UCSD-AML1 (cell line): ENCODE measurements around the gene SASH1.

Source experiments
- DNase-seq: peaks from one replicate; lab custom pipeline; 2025; ENCODE audit not compliant: unreplicated experiment; lab: John Stamatoyannopoulos, UW

The SASH1 gene

DNA sequence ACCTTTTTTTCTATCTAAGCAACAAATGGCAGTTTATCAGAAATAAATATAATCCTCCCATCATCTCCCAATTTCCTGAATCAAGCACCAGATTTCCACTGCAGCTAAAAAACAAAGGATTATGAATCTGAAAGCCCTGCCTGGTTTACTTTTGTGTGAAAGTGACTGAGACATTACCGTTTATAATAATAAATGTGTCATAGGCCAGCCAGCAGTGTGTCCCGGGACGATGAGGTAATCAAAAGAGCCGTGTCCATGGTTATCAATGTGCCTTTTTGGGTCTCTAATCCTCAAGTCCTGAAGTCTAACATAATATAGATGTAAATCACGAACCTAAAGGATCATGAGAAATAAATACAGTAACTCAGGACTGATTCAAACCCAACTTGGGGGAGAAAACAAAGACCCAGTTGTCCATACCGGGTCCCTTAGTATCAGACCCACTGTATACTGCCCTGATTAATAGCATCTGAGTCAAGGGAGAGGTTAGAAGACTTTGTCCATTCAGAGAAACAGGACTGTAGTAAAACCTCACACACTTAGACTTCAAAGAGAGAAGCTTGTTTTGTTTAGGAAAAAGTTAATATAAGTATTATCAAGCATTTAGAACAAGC is 149.1 kb downstream of the SASH1 start:
- DNase-seq: no peak

DNA sequence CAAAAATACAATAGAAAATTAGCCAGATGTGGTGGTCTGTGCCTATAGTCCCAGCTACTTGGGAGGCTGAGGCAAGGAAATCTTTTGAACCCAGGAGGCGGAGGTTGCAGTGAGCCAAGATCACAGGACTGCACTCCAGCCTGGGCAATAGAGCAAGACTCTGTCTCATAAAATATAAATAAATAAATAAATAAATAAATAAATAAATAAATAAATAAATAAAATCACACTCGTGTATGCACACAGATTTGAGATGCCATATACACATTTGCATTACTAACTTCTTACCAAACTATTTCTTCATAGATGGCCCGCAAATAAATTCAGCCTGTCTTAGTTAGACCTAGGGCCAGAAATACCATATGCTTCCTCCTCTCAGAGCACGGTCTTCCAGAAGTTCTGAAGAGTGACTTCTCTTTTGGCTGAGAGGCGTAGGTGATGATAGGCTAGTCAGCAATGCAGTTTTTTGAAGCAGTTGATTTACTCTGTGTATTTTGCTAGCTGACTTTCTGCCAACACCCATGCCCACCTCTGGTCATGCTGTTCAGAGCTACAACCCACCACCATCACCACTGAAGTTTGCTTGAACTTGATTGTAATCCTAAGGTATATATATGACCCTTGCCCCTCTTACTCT is 150.1 kb downstream of the SASH1 start:
- DNase-seq: no peak

DNA sequence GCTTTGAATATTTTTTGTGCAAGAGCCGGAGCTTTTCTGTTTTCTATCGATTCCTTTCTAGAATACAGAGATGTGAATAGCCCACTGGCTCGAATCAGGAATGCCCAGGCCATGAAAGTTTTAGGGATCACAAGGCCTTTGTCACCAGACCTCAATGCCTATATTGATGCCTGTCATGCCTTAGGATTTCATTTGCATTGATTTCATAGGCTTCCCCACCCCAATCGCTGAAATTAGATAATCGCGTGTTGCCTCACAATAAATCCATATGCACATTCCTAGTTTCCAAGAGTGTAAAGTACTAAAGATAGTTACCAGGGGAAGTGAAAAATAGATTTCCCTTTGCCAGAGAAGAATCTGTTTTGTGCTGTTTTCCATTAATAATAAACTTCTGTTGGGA is 150.8 kb downstream of the SASH1 start:
- DNase-seq: no peak

DNA sequence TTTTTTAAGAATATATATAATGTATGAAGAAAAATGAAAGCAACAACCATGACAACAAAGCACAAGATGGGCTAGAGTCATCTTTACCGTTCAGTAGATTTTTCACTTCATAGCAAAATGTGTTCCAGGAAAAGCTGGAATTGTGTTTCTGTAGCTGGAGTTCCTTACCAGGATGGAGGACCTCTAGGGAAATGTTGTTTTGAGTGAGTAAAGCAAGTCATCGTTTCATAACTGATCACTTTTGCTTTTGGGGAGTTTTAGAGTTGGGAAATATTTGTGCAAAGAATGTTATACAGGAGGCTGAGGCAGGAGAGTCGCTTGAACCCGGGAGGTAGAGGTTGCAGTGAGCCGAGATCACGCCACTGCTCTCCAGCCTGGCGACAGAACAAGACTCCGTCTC is 151.6 kb downstream of the SASH1 start:
- no peak for DNase-seq

DNA sequence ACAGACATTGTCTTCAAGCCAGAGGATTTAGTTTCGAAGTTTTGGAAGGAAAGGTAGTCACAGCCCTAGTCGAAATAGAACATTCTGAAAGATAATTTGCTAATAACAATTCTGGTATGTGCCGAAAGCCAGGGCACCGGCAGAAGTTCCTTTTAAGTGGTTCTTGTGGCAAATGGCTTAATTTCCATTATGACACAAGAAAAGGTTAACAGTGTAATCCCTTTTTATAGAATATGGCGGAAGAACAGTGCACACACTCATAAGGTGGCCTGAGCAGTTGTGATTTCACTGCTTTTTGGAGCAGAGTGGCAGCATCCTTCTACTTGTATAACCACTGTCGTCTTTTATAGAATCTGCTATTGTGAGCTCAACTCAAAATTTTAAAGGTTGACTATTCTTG is 152.4 kb downstream of the SASH1 start:
- no peak for DNase-seq

DNA sequence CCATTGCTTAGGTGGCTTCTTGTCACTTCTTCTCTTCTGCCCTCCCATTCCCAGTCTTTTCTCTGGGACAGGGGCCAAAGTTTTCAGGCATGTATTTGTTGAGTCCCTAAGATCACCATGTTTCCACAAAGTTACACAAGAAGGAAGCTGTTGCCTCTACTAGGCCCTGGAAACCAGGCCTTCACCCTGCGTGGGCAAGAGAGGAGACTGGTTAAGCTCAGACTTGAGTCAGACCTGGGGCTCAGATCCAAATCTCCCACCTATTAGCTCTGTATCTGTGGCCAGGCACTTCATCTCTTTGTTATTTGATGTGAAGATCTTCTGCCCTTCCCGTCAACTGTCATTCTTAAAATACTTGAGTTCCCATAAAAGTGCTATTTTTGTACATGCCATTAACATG is 154.6 kb downstream of the SASH1 start:
- no peak for DNase-seq

DNA sequence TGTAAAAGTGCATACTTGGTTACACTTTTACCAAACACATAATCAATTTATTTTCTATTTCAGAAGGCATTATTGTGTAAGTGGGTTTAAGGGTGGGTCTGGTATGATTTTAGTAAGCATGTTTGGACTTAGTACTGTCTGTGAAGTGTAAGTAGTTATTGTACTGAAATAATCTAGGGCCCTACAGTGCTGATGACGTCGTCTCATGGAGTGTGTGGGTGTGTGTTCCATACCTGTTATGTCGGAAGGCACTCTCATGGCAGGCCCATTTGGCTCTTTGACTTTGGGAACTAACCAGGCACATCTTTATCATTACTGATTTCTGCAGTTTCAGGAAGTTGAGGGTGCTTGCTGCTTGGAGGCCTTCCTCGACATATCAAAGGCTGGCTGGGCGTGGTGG is 155.1 kb downstream of the SASH1 start:
- no peak for DNase-seq

DNA sequence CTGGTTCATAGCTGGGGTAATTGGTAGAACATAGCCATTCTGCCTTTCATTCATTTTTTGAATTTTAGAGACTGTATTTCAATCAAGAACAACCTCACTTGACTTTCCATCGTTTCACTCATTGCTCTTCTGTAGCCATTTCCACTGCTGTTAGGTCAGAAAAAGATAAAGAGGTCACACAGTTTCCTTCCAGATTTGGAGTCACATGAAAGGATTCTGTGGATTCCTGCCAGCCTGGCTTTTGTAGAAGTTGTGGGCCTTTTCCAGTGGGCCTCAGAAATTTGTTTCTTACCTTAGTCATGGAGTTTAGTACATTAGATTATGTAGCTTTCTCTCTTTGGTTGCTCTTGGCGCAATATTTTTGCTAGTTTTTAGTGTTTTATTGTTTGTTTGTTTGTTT is 157.8 kb downstream of the SASH1 start:
- DNase-seq: no peak

DNA sequence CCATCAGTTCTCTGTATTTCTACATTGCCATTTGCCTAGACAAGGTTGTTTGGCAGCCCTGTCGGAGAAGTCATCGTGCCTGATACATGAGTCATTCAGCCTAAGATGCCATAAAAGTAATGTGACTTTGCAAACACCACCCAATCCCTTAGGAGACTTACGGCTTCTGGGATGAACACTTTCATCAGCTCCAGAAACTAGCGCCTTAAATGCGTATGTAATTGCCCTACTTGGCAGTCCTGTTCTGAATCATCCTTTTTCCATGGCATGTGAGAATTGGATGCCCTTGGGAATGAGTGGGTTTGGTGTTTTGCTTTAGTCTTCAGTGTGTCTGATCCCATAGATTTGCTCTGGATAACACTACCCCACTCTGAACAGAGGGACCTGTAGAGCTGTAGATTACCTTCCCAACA is 158.5 kb downstream of the SASH1 start:
- DNase-seq: no peak

DNA sequence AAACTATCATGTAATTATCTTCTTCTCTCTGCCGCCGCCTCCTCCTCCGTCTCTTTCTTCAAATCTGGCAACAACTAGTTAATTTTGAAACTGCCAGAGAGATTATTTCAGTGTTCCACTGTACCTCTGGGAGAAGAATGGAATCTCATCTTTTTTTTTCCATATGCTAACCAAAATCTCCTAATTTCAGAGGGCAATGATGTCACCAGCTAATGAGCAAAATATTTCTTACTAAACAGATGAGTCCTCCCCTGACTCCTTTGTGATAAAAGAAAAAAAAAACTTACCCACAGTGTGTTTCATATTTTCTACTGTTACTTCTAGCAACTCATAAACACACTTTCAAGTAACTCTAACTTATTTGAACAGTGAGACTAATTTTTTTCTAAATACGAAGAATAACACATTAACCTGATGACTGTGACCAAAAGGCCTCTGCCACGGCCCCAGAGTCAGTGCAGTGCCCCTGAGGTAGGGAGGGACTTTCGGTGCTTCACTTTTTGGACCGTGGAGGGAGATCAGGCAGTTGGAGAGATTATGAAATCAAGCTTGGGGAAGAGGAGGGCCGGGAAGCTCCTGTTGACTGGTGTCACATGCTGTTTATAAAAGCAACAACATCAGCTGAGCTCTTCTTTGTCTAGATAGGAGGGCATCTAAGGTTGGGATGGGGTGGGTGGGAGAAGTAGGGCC is 159.6 kb downstream of the SASH1 start:
- DNase-seq: no peak

DNA sequence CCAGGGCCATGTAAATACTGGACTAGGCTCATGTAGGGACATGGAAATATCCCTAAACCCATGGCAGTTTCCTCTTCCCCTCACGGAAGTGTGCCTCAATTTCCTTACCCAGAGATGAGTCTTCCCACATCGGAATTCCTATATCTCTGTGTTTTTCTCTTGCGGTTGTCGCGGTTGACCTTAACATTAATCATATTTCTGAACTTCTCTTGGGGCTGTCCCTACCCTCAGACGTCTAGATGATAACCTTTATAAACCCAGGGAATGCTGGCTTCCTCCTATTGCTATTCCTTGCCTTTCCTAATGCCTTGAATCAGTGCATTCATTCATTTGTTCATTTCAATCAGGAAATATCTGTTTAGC is 160.1 kb downstream of the SASH1 start:
- DNase-seq: no peak

DNA sequence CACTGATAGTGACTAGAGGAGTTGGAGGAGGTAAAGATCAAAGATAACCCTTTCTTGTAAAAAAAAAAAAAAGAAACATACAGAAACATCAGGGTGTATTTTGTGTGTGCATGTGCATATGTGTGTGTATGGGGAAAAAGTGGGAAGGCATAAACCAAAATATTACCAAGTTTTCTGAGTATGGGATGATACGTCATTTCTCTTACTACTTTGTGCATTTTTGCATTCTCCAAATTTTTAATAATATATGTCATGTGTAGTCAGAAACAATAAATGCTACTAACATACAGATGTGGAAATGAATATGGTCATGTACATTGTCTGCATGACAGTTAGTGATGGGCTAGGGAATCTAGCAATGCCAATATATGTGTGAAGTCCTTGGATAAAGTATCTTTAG is 161.1 kb downstream of the SASH1 start:
- DNase-seq: no peak

DNA sequence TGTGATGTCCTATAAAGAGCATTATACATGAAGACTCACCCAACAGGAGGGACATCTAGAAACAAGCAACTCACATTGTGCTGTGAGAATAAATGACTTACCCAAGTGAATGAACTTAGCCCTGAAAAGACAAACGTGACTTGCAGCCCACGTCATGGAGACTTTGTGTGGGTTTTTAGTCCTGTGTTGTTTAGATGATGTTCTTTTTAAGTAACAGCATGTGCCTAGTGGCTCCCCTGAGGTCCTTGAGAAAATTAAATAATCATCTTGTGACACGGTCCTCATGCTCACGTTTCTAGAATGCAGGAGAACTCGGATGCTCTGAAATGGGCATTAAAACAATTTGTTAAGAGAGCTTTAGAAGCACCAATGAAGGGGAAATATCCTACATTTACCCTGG is 165.1 kb downstream of the SASH1 start:
- DNase-seq: no peak

DNA sequence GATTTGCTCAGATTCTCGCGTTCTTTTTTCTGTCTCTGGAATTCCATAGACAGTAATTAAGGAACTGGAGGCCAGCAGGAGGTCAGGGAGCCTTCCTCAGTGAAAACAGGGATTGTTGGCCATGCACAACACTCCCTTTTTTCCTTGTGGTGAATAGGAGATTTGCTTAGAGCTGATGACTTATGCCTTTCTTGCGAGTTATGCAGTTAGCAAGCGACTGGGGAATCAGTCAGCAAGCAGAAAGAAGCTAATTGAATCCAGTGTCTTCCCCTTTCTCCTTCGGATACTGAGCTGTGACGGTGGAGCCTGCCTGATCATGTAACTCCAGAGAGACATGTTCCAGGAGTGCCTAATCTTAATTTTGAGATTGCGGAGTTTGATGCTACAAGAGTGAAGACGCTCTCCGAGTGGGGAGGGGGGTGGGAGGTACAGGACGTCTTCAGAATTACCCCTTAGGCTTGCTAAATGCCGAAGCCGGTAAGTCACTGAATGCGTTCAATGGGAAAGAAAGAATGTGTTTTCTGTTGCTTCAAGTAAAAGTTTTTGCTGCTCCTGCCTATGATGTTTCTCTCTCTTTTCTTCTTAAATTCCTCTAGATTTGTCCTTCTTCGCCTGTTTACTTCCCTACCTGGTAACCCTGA is 165.9 kb downstream of the SASH1 start:
- DNase-seq: no peak

DNA sequence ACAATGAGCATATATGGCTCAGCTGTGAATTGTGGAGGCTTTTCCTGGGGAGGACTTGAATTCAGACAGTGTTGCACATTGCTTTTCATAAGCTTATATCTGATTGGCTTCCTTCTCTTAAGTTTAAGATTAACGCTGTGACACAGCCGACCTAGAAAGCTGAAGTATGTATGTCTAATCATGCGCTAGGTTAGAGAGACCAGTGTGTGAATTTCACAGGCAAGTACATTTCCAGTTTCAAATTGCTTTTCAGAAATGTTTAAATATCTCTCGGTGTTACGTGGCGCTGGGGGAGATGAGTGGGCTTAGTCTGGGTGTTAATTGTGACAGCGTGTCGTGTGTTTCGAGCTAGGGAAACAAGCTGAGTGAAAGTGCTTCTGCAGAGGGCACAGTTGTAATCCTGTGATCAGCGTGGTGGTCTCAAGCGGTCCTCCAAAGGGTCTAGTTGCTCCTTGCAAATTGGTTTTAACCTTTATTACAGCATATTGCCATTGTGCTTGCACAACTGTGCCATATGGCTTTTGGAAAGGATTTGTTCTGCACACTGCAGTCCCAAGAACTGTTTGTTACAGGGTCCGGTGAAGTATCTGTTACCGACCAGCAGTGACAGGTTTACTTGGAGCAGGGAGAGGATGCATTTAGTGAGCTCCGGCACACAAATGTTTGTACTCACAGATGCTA is 166.6 kb downstream of the SASH1 start:
- DNase-seq: no peak

DNA sequence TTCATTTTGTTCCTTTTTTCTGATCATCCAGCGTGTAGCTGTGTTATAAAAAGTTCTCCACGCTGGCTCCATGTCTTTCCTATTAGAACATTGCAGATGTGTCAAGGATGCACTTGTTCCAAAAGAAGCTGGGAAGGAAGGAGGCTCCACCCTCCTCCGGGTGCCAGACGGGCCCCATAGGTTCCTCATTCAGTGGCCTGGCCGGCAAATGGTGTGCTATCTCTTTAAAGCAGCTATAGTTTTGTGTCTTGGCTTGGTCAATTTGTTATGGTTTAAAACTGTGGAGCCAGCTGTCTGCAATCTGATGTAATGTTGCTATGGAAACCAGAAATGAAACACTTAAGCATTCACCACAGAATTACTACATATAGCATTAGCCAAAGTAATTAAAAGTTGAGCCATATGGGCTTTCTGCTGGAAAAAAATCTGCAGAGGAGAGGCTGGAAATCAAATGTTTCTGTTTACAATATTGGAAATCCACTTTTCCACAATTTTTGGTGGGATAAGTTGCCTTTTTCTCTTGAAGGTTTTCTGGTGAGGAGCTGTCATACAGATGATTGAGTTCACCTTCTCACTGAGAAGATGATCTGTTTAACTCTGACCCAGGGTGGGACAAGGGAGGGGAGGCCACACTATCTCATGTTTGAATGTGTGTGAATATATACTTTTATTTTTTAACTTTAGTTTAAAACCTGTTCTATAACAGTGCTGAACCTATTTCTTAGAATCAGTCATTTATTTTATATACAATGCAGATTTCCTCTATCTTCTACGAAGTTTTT is 167.4 kb downstream of the SASH1 start:
- no peak for DNase-seq

DNA sequence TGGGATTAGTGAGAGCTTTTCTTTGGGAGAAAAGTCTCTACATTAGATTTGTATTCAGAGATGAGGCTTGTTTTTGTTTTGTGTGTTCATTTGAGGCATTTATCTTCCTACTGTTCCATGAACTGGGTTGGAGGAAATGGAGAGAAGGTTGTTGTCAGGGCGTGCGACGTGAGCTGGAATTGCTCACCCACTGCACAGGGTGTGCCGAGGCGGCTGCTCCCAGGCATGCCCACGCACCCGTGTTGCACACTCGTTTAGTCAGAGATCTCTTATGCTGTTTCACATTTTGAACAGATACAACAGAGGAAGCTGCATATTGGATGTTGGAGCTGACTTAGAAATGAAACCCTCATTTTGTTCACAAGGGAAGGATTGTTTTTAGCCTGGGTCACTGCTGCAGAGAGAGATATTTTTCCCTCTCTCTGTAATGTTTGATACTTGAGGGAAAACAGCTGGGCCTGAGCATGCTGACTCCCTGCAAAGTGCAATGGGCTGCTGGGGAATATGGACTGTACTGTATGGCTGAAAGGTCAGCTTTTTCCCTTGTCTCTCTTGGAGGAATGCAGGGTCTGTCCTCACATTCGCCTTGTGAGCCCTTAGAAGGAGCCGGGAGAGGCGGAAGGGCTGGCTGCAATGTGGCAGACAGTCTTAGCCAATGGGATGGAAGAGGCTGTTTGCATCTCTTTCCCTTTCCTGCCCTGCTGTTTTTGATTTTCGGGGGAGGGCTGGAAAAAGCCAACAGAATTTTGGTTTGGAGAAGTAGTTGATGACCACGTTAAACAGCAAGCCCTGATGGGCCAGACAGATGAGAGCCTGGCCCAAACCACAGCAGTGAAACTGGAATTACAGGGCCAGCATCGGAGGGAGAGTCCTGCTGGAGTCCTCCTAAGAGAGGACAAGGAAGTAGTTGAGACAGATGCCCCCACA is 170.8 kb downstream of the SASH1 start:
- DNase-seq: no peak

DNA sequence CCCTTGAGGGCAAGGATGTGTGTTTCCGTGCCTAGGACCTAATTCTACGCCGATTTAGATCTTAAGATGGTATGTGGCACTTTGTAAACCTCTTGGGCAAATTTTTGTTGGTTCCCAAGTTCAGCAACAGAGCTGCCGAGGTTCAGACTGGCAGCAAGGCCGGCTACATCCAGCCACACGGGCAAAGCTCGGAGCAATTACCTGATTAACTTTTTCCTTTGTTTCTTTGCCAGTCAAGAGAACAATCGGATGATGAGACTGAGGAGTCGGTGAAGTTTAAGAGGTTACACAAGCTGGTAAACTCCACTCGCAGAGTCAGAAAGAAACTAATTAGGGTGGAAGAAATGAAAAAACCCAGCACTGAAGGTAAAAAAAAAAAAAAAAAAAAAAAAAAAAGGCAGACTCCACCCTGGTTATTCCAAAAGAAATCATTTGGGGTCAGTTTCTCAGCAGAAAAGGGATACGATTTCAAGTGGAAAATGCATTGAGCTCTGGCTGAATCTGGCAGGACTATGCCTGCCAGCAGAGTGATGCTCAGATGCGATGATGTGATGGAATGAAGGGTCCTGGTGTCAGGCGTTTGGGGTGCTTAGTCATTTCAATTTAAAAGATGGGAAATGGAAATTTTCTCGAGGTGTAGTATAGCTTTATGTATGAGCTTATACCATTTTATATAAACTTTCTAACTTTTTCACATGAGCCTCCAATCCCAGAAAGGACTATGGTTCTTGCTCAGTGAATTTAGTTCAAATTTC is 171.6 kb downstream of the SASH1 start:
- no peak for DNase-seq

DNA sequence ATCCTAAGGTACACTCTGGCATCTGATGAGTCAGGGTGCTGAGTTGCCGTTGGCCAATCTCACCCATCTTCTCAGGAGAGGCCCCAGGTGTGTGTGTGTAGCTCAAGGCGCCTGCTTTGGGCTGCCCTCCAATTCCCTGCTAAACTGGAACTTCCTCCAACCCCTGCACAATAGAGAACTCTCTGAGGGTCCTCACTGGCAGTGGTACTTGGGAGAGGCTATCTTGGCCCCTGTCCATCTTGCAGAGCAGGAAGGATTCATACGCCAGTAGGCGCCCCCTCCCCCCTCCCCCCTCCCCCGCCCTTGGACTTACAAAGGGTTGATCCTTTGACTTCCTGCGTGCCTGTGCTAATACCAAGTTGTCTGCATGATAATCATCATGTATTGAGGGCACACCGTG is 173.6 kb downstream of the SASH1 start:
- DNase-seq: no peak
